GM19240 (cell line): Measurements from ENCODE around the gene DTX4.

ENCODE experiments used
- DNase-seq: peaks from one replicate; pipeline ENCODE4 v3.0.0; 2011; ENCODE audit warnings: low spot score; ENCODE audit not compliant: insufficient read length

DTX4 gene

GRCh38 chr11:59191095-59191494, 19.2 kb downstream of the DTX4 start:
- no peak for DNase-seq

- no peak for DNase-seq
These were observed 20.0 kb downstream of the DTX4 start for GRCh38 chr11:59191890-59192289.

- no peak for DNase-seq
These were observed 20.6 kb downstream of the DTX4 start for GRCh38 chr11:59192446-59193020.

DNA sequence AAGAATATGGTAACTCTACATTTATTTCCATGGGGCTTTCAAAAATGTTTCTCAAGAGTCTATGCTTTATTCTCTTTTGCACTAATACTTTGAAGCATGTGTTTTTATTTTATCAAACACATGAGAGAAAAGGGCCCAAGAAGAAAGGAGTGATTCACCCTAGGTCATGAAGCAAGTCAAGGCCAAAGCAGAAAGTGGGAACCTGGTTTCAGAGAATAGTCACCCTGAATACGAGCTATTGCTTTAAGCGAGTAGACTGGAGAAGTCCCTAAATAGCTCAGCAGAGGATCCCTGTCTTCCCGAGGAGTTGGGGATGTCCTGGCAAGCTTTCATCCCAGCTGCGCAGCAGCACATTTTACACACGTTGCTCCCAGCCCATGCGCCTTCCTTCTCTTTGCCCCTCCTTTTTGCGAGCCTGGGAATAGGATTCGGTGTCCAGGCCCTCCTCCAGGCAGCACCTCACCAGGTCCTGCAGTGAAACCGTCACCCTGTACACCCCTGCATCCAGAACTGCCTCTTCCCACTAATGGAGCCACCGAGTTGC, 21.7 kb downstream of the DTX4 start:
- no peak for DNase-seq

DNA sequence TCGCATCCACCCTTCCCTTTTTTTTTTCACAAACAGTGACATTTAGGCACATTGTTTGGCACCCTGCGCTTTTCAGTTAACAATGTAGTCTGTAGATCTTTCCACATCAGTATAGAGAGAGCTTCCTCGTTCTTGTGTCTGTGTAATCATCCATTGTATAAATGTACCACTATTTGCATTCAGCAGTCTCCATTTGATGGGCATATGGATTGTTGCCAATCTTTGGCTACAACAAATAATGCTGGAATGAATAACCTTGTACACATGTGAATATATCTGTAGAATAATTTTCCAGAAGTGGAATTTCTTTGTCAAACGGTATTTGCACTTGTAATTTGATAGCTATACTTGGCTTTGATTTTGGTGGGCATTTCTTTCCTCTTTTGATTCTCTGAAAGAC, 23.7 kb downstream of the DTX4 start:
- DNase-seq, result no peak

DNA sequence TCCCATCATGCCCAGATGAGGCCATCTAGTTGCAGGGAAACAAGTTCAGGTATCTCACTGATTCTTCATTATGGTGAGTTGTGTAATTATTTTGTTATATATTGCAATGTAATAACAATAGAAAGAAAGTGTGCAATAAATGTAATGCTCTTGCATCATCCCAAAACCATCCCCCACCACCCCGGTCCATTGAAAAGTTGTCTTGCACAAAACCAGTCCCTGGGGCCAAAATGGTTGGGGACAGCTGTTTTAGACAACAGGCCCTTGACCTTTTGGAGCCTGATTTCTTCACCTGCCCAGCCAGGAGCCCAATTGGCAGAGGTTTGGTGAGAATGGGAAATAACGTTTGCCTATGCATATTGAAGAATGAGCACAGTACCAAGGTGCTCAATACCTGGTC, 24.8 kb downstream of the DTX4 start:
- DNase-seq, result no peak

GRCh38 chr11:59197991-59198390, 26.1 kb downstream of the DTX4 start:
- DNase-seq, result no peak

GRCh38 chr11:59198726-59199125, 26.8 kb downstream of the DTX4 start:
- no peak for DNase-seq

GRCh38 chr11:59199546-59200422, 27.9 kb downstream of the DTX4 start:
- no peak for DNase-seq

- no peak for DNase-seq
These were observed 28.5 kb downstream of the DTX4 start for GRCh38 chr11:59200423-59200746.

DNA sequence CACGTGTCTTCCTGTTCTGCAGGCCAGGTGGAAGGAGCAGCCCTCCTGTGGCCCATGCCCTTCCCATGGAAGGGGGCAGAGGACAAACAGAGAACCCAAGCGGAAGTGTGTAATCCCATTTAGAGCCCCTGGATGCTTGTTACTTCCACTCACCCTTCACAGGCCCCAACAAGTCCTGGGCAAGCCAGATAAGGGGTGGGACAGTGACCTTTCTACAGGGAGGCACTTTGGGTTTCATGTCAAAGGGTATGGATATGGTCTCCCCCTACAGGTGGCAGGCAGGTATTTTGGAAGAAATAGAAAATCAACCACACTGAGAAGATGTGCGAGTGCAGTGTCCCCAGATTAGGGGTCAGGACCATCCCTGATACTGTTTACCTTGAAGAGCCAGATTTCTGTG, 29.4 kb downstream of the DTX4 start:
- no peak for DNase-seq

DNA sequence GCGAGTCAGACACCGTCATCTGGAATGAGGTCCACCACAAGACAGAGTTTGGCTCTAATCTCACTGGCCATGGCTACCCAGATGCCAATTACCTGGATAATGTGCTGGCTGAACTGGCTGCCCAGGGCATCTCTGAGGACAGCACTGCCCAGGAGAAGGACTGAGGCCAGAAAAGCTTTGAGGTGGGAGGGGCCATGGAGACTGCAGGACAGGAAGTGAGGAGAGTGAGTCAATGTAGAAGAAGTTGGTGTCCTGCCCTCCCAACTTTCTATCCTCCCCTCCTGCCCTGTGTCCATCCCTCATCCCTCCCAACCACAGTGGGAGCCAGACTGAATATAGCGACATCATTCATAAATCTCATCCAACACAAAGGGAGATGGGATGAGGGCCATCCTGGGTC, 32.8 kb downstream of the DTX4 start:
- no peak for DNase-seq

GRCh38 chr11:59205648-59206047, 33.7 kb downstream of the DTX4 start:
- no peak for DNase-seq

DNA sequence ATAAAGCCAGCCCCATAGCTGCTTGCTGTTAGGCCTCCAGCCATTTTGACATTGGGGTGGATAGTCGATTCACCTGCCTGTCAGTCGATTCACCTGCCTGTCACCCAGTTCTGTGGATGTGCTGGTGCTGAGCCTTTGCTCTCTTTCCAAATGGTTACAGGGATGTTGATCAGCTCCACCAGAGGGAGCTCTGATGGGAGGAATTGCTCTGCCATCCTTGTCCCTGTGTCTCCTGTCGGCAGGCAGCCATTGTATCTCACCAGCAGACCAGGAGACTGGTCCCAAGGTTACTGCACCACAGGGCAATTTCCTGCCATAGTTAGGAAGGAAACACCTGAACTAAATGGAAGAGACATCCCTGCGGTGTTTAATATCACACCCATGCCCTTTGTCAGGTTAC, 34.7 kb downstream of the DTX4 start:
- DNase-seq, result no peak

DNA sequence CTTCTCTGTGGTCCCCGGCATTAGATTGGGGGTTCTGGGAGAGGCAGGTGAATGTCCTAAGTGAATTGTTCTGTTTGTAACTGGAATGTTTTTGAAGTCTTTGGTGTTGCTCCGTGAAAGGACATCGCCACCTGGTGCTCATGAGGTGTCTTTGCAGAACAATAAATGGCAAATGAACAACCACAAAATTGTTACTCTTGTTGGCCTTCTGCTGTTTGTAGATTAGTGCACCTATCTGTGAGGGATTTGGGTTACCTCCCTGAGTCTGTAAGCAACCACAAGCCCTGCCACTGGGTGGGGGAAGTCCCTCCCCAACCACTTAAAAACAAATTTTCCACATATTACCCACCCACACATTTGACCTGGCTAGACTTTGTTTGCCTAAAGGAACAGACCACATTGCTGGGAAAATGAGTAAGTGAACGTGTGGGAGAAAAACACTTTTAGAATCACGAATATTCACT, 36.1 kb downstream of the DTX4 start:
- no peak for DNase-seq

GRCh38 chr11:59208956-59209355, 37.0 kb downstream of the DTX4 start:
- no peak for DNase-seq

GRCh38 chr11:59212222-59212621, 40.3 kb downstream of the DTX4 start:
- DNase-seq, result no peak

- no peak for DNase-seq
These were observed 41.1 kb downstream of the DTX4 start, which contains the start of gene MPEG1 for GRCh38 chr11:59212744-59213631. Gene MPEG1 (minus strand): TSS chr11:59212927. CDS start chr11:59212865, 62 bp downstream.

GRCh38 chr11:59214141-59214893, 42.4 kb downstream of the DTX4 start:
- DNase-seq, result no peak

- DNase-seq, result peak; percentile 48
These were observed 45.0 kb downstream of the DTX4 start for GRCh38 chr11:59216641-59217564.
